ENCODE measurements around the gene ZNF827. TPM values are rescaled to one million over a fixed set of nuclear protein-coding genes. Genes with fewer than 3 reads are reported as not detected.

Gene ZNF827
- total RNA-seq, 1 donor from 2014 or later = 11.2 TPM

GRCh38 chr4:145936997-145937901 is 1.4 kb downstream of the ZNF827 start:
- peaks cover 11% of the 10 kb centered on the region for H3K4me1 ChIP-seq
- ATAC-seq (peak; percentile 61), DNase-seq (peak; percentile 84)
- TF ChIP-seq CTCF (IDR thresholded peaks at IDR 0.05) = no peak
- no peaks in the 10 kb centered on the region for H3K36me3 ChIP-seq
- intact Hi-C loops (cut with DNase I) = no loop called here
- H3K27ac ChIP-seq = peak overlapping the region; percentile 90
- peak overlapping the region; percentile 84 for H3K4me3 ChIP-seq
- H3K27me3 ChIP-seq = no peaks in the 10 kb centered on the region
- H3K9me3 ChIP-seq = no peaks in the 10 kb centered on the region

- intact Hi-C loops (cut with DNase I) = no loop called here
- no peaks in the 10 kb centered on the region for H3K27me3 ChIP-seq
- peak; percentile 87 for DNase-seq
- no peaks in the 10 kb centered on the region for H3K36me3 ChIP-seq
- H3K9me3 ChIP-seq = no peaks in the 10 kb centered on the region
- peak overlapping the region; percentile 90 for H3K27ac ChIP-seq
- peak; percentile 77 for ATAC-seq
- H3K4me3 ChIP-seq = peak overlapping the region; percentile 84
- H3K4me1 ChIP-seq = peaks cover 11% of the 10 kb centered on the region
- TF ChIP-seq CTCF (IDR thresholded peaks at IDR 0.05) = peak; percentile 34
These were observed 2.3 kb downstream of the ZNF827 start for GRCh38 chr4:145936142-145936996.

GRCh38 chr4:145935253-145936141 is 3.1 kb downstream of the ZNF827 start:
- Histone ChIP-seq H3K27me3 (no peaks in the 10 kb centered on the region), H3K4me1 (peaks cover 11% of the 10 kb centered on the region), H3K9me3 (no peaks in the 10 kb centered on the region), H3K27ac (peak overlapping the region; percentile 90), H3K36me3 (no peaks in the 10 kb centered on the region), H3K4me3 (peak overlapping the region; percentile 84)
- DNase-seq = no peak
- no peak for TF ChIP-seq CTCF (IDR thresholded peaks at IDR 0.05)
- intact Hi-C loops (cut with DNase I) = no loop called here
- peak; percentile 6 for ATAC-seq

DNA sequence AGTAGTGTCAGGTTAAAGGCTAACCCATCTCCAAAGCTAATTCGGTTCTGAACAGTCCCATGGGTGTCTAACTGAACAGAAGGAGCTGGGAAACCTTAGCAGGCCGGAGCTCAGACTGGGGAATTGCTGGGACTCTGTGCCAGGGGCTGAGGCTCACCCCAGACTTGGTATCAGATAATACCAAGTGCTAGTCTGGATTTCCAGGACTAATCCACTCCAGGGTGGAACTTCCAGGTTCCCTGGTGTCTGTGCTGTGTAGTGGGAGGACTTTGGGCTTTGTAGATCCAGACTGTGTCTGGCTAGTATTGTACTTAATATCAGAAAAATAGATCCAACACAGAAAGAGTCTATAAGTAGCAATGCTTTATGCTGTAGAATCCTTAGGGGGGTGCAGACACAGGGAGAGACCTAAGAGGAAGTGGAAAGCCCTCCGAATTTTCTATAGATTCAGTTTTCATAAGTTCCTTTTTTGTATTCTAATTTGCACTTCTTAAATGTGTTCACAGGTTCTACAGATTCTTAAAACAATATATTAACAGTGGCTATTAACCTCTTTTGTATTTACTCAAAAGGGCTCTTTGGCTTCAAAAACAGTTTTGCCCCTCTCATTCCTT is 4.1 kb downstream of the ZNF827 start:
- Histone ChIP-seq H3K4me3 (no peak overlapping the region), H3K36me3 (no peaks in the 10 kb centered on the region), H3K27me3 (no peaks in the 10 kb centered on the region), H3K9me3 (no peaks in the 10 kb centered on the region), H3K4me1 (peaks cover 11% of the 10 kb centered on the region), H3K27ac (peak overlapping the region; percentile 90)
- intact Hi-C loops (cut with DNase I) = no loop called here
- no peak for ATAC-seq
- no peak for DNase-seq
- TF ChIP-seq CTCF (IDR thresholded peaks at IDR 0.05) = no peak

GRCh38 chr4:145933134-145933533 is 5.5 kb downstream of the ZNF827 start:
- intact Hi-C loops (cut with DNase I) = no loop called here

More at GRCh38 chr4:145933134-145933533, 5.5 kb downstream of the ZNF827 start:
- Histone ChIP-seq H3K9me3 (no peaks in the 10 kb centered on the region), H3K36me3 (no peaks in the 10 kb centered on the region), H3K27me3 (no peaks in the 10 kb centered on the region), H3K4me3 (no peak overlapping the region), H3K4me1 (peaks cover 11% of the 10 kb centered on the region), H3K27ac (no peak overlapping the region)
- ATAC-seq = no peak
- no peak for TF ChIP-seq CTCF (IDR thresholded peaks at IDR 0.05)
- DNase-seq = no peak
